GM12875 (cell line): ENCODE measurements around the gene CMTM4.
"Not testable (repeated sequence)": the region's sequence is repeated elsewhere in the genome, so short reads cannot be mapped to it uniquely, and the experiment has no call there.

Experiments
- H3K4me3 ChIP-seq: one replicate; pipeline ENCODE4 v1.5.1; 2011; ENCODE audit warnings: low read depth, low read length, control low read depth
- CTCF ChIP-seq: IDR thresholded peaks from 2 replicates; pipeline ENCODE4 v1.5.1; 2011; ENCODE audit warnings: low read depth, mild to moderate bottlenecking, control low read depth, inconsistent platforms, low read length, moderate library complexity, borderline replicate concordance; ENCODE audit not compliant: insufficient read depth

The CMTM4 gene

DNA sequence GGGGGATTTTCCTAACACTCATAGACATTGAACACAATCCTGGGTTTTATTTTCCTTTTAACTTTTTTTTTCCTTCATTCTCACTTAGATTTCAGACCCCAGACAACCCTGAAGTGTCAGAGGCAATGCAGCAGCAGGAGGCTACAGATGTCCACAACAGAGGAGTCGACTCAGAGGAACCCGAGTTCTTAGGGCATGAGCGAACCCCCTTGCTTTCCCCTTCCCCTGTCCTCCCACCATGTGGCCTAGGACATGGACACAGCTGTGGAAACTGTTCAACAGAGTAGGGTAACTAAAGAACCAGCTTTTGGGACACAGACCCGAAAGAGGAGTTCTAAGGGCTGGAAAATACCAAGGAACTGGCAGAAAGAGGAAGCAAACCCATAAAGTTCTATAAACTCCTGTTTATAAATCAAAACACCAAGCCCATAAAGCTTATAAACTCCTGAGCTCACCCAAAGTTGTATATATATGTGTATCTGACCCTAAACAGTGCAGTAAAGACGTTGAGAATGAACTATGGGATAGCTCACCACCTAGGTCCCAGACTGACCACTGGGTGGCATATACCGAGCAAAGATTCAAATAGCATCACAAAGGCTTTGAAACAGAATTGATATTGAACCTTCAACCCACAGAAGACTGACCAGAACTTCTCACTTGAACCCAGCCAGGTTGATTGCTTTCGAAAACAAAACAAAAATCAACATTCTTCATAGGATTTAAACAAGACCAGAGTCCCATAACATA, 33.9 kb downstream of the CMTM4 start:
- no peak overlapping the region for H3K4me3 ChIP-seq
- peak; percentile 24; the same call in 1 of the 2 replicates for TF ChIP-seq CTCF

DNA sequence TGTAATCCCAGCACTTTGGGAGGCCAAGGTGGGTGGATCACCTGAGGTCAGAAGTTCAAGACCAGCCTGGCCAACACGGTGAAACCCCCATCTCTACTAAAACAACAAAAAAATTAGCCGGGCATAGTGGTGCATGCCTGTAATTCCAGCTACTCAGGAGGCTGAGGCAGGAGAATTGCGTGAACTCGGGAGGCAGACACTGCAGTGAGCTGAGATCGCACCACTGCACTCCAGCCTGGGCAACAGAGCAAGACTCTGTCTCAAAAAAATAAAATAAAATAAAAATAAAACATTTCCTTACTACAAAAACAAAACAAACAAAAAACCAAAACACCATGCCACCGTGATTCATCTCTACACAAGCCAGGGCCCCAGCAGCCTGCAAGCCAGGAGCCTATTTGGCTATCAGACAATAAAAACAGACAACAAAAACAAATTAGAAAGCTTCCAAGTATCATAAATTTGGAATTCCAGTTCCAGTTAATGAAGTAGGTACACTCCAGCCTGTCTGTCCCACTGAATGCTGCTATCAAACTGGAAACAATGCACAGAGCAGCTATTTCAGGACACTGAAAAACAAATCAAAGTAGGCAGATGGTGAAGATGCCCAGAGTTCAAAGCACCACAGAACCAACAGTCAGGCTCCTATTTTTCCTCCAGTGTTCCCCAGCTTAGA, 34.7 kb downstream of the CMTM4 start:
- H3K4me3 ChIP-seq: not testable (repeated sequence)

DNA sequence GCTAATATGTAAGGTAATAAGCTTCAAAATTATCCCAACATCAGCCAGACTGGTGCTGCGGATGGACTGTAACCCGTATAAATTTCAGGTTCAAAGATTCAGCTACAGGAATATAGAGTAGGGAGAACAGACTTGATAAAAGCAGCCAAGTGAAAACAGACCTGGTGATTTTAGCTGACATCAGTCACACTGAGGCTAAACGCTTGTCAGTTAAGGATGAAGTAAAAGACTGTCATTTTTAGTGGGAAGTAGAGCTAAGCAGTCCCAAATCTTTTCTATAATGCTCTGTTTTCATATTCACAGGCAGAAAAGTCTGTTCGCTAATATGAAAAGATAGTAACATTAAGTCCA, 35.4 kb downstream of the CMTM4 start:
- no peak for TF ChIP-seq CTCF
- no peak overlapping the region for H3K4me3 ChIP-seq

DNA sequence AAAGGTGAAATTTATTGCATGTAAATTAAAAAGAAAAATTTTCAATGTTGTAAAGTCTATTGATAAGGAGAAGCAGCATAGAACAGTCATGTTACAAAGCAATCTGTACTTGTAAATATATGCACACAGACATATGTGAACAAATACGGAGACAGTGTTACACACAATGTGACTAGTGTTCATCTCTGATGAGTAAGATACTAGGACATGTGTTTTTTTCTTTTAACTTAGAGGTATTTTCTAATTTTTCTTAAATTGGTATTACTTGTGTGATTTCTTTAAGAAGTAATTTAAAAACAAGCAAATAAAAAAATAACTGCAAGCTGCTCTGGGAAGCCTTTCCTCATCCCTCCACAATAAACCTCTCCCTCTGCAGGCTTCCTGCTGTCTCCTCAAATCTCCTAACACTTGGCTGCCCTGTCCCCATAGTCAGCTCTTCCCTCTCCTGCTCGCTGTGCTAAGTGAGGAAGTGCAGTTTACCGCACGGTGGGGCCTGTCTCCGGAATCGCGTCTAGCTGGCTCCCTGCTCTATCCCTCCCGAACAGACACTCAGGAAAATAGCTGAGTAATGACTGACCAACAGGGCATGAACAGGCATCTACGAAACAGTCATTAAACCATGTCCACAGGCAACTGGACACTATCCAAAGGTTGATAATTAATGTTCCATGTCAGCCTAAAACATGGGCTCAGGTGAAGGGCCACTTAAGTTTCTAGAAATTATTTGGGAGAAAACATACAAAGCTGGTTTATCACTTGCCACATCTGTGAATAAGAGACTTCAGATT, 35.9 kb downstream of the CMTM4 start:
- no peak overlapping the region for H3K4me3 ChIP-seq
- no peak for TF ChIP-seq CTCF

DNA sequence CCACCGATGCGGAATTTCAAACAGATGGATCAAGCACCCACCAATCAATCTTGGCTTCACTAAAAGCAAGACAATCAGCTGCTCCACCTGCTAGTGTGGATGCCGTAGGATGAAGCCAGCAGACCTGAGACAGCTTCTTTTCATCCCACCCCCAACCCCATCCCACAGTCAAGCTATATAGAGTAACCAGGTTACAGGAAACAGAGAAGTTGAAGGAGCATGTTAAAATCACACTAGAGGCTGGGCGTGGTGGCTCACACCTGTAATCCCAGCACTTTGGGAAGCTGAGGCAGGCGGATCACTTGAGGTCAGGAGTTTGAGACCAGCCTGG, 37.7 kb downstream of the CMTM4 start:
- TF ChIP-seq CTCF: no peak
- no peak overlapping the region for H3K4me3 ChIP-seq

- no peak overlapping the region for H3K4me3 ChIP-seq
- TF ChIP-seq CTCF: no peak
These were observed 38.2 kb downstream of the CMTM4 start for GRCh38 chr16:66658143-66658859.

DNA sequence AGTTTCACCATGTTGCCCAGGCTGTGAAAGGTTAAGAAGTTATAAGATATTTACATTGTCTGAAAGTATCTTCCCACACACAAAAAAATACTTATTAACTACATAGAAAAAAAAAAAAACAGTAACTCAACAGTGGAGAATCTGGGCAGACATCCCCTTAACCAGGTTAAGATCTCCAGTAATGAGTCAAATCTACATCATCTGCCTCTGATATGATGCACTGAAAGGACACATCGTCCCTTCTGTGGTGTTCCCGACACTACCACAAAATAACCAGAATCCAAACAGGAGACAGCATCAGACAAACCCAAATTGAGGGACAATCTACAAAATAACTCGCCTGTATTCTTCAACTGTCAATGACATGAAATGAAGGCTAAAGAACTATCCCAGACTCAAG, 40.0 kb downstream of the CMTM4 start:
- H3K4me3 ChIP-seq: no peak overlapping the region
- TF ChIP-seq CTCF: no peak
